ENCODE data around the gene SMARCA5.

GRCh38 chr4:143511906-143512305 lies 1.6 kb upstream of the SMARCA5 start:
- no peak for TF ChIP-seq POLR2A (IDR thresholded peaks at IDR 0.05)
- no peak for TF ChIP-seq CTCF (IDR thresholded peaks at IDR 0.05)
- no peak for TF ChIP-seq EP300 (IDR thresholded peaks at IDR 0.05)
- no peak for TF ChIP-seq POLR2AphosphoS5 (IDR thresholded peaks at IDR 0.05)

Measured in suprapubic skin (tissue), 4 donors.